Stimulated activated CD8-positive, alpha-beta memory T cell treated with anti-CD3 and anti-CD28 coated beads, Interleukin-7, amount 100 ng/mL, for 4 hours (primary cell): ENCODE data around the gene ASTN2.
"Not testable (repeated sequence)": the region's sequence is repeated elsewhere in the genome, so short reads cannot be mapped to it uniquely, and the experiment has no call there.

ENCODE experiments used
- DNase-seq, 2 donors: peaks; one replicate each; pipeline ENCODE4 v3.0.0-alpha.2; 2020; ENCODE audit warnings: low read depth in 2 of 2

ASTN2 gene

DNA sequence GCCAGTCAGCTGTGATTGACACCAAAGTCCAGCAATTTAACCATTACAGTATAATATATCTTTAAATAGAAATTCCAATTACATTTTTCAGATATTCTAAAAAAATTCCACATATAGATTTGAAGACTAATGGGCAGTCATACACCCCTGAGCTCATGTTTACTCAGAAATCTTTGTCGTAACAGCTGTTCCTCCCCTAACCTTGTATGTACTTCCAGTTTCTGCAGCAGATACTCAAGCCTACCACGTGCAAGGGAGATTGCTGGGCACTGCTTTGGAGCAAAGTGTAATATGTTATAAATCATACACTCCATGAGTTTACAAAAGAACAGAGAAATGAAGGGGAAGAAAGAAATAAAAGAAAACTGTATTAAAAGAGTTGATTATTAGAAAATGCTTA, 486.6 kb downstream of the ASTN2 start:
- DNase-seq: no peak

- DNase-seq: no peak
Measured at GRCh38 chr9:116927726-116928125, 487.1 kb downstream of the ASTN2 start.

DNA sequence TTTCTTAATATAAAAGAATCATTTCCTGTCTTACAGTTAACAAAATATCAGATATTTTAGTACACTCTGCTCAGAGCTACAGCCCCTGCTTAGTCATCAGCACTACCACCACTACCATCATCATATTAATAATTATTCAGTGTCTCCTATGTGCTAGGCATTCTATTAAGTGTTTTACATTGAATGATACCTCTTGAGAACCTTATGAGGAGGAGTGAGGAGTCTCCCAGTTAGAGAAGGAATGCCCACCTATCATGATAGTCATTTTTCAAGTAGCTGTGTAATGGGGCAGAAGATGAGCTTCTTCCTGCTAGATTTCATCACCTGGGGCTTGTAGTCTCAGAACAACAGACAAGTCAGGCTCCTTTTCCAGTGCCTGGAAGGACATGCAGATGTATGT, 489.7 kb downstream of the ASTN2 start:
- DNase-seq: no peak

DNA sequence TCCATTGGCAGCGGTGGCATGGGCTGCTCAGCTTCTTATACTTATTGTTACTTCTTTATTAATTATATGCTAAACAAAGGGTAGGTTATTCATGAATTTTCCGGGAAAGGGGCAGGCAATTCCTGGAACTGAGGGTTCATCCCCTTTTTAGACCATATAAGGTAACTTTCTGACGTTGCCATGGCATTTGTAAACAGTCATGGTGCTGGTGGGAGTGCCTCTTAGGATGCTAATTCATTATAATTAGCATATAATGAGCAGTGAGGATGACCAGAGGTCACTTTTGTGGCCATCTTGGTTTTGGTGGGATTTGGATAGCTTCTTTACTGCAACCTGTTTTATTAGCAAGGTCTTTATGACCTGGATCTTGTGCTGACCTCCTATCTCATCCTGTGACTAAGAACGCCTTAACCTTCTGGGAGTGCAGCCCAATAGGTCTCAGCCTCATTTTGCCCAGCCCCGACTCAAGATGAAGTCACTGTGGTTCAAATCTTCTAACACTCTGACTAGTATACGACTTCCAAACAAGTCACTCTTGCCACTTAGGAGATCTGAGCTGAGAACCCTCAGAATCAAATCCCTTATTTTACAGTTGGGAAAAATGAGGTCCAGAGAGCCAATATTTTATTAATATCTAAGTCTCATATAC, 490.3 kb downstream of the ASTN2 start:
- DNase-seq: no peak

GRCh38 chr9:116917895-116918508, 496.9 kb downstream of the ASTN2 start:
- not testable (repeated sequence) for DNase-seq

- no peak for DNase-seq
Measured at GRCh38 chr9:116913536-116913935, 501.3 kb downstream of the ASTN2 start.

DNA sequence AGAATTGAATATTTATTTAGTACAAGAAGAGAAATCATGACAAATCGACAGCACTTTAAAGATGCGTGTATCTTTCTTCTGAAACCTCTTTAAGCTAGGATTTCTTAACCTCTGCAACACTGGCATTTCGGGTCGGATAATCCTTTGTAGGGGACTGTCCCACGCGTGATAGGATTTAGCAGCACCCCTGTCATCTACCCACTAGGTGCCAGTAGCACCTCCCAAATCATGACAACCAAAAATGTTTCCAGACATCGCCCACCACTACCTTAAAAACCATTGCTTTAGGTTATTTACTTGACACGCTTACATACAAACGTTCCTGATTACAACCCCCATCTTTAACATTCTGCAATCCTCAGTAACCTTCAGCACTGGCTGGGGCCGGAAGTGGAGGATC, 504.7 kb downstream of the ASTN2 start:
- no peak for DNase-seq

- no peak for DNase-seq
Measured at GRCh38 chr9:116907989-116908388, 506.9 kb downstream of the ASTN2 start.

DNA sequence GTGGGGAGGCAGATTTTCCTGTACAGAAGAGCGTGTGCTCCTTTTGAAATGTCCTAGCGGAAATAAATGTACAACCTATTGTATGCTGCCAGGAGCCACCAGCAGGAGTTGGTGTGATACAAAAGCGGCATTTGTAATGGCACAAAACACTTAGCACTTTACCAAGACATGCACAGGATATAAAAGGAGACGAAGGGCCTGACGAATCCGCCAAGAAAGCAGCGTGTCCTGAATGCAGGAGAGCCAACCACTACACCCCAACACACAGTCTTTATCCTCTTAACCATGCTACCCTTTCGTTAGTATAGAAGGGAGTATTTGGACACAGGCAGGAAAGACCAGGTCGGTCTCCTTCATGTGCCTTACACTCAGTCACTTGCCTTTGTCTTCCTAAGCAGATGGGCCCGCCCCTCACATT, 509.7 kb downstream of the ASTN2 start:
- no peak for DNase-seq

DNA sequence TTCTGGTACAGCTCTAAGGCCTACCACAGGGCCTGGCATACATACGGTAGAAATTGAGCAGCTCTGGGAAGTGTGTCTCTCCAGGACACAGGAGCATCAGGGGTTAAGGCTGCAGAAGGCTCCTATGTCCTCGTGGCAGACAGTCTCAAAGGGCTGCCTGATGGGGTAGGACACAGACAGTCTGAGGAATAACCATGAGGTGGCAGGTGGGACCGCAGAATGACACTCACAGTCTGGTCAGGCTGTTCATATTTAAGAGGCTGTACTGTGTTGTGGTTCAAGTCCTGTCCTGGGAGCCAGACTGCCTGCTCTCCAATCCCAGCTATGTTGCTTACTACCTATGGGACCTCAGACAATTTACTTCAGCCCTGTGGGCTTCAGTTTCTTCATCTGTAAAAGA, 510.7 kb downstream of the ASTN2 start:
- DNase-seq: no peak

DNA sequence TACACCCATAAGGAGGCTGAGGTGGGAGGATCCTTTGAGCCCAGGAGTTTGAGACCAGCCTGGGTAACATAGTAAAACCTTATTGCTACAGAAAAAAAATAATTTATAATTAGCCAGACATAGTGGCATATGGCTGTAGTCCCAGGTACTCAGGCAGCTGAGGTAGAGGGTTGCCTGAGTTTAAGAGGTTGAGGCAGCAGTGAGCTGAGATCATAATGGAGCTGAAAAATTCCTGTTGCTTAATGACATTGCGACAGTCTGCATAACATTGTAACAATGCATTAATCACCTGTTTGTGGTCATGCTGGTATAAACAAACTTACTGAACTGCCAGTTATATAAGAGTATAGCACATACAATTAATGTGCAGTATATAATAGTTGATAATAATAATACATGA, 513.6 kb downstream of the ASTN2 start:
- no peak for DNase-seq

GRCh38 chr9:116900543-116900942, 514.3 kb downstream of the ASTN2 start:
- DNase-seq: no peak

DNA sequence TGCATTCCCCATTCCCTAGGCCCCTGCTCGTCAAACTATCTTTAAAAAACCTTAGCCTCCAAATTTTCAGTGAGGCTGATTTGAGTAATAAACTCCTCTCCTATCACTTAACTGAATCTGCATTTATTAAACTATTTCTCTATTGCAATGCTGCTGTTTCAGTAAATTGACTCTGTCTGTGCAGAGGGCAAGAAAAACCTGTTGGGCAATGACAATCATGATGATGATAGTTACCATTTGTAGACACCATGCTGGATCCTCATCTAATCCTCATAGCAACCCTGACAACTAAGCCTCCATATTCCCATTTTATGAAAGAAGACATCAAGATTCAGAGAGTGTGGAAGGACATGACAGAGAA, 514.9 kb downstream of the ASTN2 start:
- DNase-seq: no peak

DNA sequence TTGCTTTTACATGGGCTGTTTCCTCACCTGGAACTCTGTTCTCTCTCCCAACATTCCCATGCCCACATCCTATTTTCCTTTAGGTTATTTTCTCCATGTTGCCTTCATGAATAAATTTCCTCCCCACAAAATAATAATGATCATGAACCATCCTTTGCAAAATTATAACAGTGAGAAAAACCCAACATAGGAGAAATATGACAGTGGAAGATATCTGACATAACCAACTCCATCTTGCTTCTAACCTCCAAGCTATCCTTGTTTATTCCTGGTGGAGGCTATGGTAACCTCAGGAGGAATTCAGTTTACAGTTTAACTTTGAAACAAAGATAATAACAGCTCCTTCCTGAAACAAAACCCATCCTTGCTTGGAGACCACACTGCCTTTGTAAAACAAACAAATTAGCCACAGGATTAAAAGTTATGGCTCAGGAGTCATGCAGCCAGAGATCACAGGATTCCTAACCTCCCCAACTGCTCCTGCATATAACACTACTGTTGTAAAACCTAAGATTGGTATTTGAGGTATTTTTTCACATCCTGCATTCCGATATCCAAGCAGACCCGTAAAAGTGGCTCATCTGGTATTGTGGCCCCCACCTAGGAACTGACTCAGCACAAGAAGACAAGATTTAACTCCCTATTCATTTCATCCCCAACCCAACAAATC, 515.4 kb downstream of the ASTN2 start:
- DNase-seq: no peak

- not testable (repeated sequence) for DNase-seq
Measured at GRCh38 chr9:116898131-116898530, 516.7 kb downstream of the ASTN2 start.

- DNase-seq: no peak
Measured at GRCh38 chr9:116897201-116897600, 517.7 kb downstream of the ASTN2 start.

DNA sequence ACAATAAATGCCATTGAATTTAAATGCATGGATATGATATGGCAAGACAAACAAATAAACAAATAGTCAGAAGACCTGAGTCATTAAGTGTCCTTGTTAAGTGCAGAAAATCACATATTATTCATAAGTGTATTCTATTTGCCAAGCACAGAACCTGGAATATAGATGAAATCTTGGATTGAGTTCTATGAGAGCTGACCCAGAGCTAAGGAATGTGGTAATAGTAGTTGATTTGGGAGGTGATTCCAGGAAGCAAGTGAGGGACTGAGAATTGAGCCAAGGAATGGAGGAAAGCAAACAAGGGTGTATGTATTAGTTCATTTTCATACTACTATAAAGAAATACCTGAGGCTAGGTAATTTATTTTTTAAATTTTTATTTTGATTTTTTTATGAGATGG, 518.9 kb downstream of the ASTN2 start:
- no peak for DNase-seq

GRCh38 chr9:116891424-116891823, 523.4 kb downstream of the ASTN2 start:
- DNase-seq: no peak

- not testable (repeated sequence) for DNase-seq
Measured at GRCh38 chr9:116888476-116888875, 526.4 kb downstream of the ASTN2 start.

DNA sequence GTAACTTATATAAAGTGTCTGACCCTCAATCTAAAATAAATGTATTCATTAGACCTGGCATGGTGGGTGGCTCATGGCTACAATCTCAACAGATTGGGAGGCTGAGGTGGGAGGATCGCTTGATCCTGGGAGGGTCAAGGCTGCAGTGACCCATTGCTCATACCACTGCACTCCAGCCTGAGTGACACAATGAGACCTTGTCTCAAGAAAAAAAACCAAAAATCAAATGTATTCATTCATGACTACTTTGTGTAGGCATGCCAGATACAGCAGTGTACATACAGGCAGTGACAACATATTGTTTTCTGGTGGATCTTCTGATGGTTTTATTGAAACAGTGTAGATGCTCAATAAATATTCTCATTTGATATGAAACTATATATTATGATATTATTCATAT, 526.8 kb downstream of the ASTN2 start:
- no peak for DNase-seq

DNA sequence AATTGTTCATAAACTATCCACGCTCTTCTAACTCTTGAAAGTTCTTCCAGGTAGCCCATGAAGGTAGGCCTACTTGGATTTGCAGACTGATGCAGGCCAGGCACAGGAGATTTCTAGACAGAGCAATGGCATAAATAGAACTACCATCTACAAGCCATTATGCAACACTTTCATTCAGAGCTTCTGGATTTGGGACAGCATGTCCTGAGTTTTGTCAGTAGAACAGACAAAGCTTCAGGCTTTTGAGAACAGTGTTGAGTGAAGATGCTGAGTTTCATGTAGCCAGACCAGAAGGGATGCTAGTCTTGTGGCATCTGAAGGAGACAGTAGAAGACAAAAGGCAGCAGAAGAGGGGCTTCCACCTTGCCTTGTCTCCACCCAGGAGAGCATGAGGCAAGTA, 531.2 kb downstream of the ASTN2 start:
- no peak for DNase-seq

- no peak for DNase-seq
Measured at GRCh38 chr9:116877072-116877471, 537.8 kb downstream of the ASTN2 start.

GRCh38 chr9:116875576-116875975, 539.3 kb downstream of the ASTN2 start:
- no peak for DNase-seq
